Caco-2 (cell line): ENCODE measurements around the gene SRGAP1. TPM values are rescaled to one million over a fixed set of nuclear protein-coding genes. Genes with fewer than 3 reads are reported as not detected.

ENCODE experiments used
- BruUV-seq: library from RNA; stranded (reverse); fragments of 400-500 nt; replicated peaks from 2 replicates; lab custom pipeline; 2021; lab: Mats Ljungman, UMichigan
- CTCF ChIA-PET: fragments of 300-600 bp; sonication (Branson Sonifier 250); formaldehyde crosslinking; loops from one replicate; lab custom pipeline; 2022; ENCODE audit warnings: antibody characterized with exemption; lab: Charles Lee
- POLR2A ChIA-PET: fragments of 300-600 bp; sonication (Branson Sonifier 250); formaldehyde crosslinking; loops from one replicate; lab custom pipeline; 2022; ENCODE audit warnings: antibody characterized with exemption; lab: Charles Lee
- DNase-seq, 2 experiments: peaks; one replicate each; pipeline versions ENCODE4 v3.0.0 to v3.0.0-alpha.2; 2020 to 2022
- H3K27me3 ChIP-seq: replicated peaks from 2 replicates; pipeline ENCODE4 v1.6.0; 2011; ENCODE audit warnings: low read length; ENCODE audit not compliant: control insufficient read depth, insufficient read depth
- H3K36me3 ChIP-seq: 2 replicates; pipeline ENCODE4 v1.5.1; 2011; ENCODE audit warnings: low read length; ENCODE audit not compliant: control insufficient read depth, insufficient read depth
- H3K4me1 ChIP-seq: fragments of 250-450 bp; sonication (Bioruptor Pico); 2 replicates; pipeline ENCODE4 v1.5.1; 2020; ENCODE audit warnings: mild to moderate bottlenecking
- H3K4me3 ChIP-seq: 2 replicates; pipeline ENCODE4 v1.5.1; 2011; ENCODE audit warnings: low read depth, mild to moderate bottlenecking, control low read depth, low read length
- H3K9me3 ChIP-seq: fragments of 250-450 bp; sonication (Bioruptor Pico); 2 replicates; pipeline ENCODE4 v1.5.1; 2020; ENCODE audit warnings: mild to moderate bottlenecking, moderate library complexity
- H3K27ac Mint-ChIP-seq: one replicate; pipeline ENCODE4 v1.8.0; 2022; ENCODE audit warnings: mixed read lengths; ENCODE audit not compliant: unreplicated experiment
- H3K27me3 Mint-ChIP-seq: one replicate; pipeline ENCODE4 v1.8.0; 2022; ENCODE audit warnings: mixed read lengths; ENCODE audit not compliant: insufficient read depth, unreplicated experiment
- H3K36me3 Mint-ChIP-seq: one replicate; pipeline ENCODE4 v1.8.0; 2022; ENCODE audit warnings: mild to moderate bottlenecking, mixed read lengths; ENCODE audit not compliant: insufficient read depth, unreplicated experiment
- H3K4me1 Mint-ChIP-seq: one replicate; pipeline ENCODE4 v1.8.0; 2022; ENCODE audit warnings: low read depth, mixed read lengths; ENCODE audit not compliant: unreplicated experiment
- H3K4me3 Mint-ChIP-seq: one replicate; pipeline ENCODE4 v1.8.0; 2022; ENCODE audit warnings: mild to moderate bottlenecking, moderate library complexity, mixed read lengths; ENCODE audit not compliant: unreplicated experiment
- H3K9me3 Mint-ChIP-seq: one replicate; pipeline ENCODE4 v1.8.0; 2022; ENCODE audit warnings: mixed read lengths; ENCODE audit not compliant: unreplicated experiment
- CTCF ChIP-seq, 2 experiments: fragments of 200-600 bp in 1 of 2; IDR thresholded peaks; 1 replicate in 1 of 2; 2 replicates in 1 of 2; pipeline versions ENCODE4 v1.5.1 to v1.8.0; 2011 to 2022; ENCODE audit warnings: antibody characterized with exemption in 1 of 2, control low read depth in 1 of 2, inconsistent platforms in 1 of 2, low read depth in 1 of 2, low read length in 1 of 2, mild to moderate bottlenecking in 1 of 2, moderate library complexity in 1 of 2; ENCODE audit not compliant: insufficient read depth in 1 of 2, severe bottlenecking in 1 of 2, unreplicated experiment in 1 of 2
- intact Hi-C: fragments of 100-400 bp; cut with micrococcal nuclease; formaldehyde crosslinking; loops from one replicate; pipeline ENCODE4 v1.10.0; 2022; ENCODE audit not compliant: unreplicated experiment
- total RNA-seq: library from RNA; stranded (reverse); gene quantifications from 2 replicates; pipeline ENCODE4 v1.2.3, GENCODE V29; 2022

The SRGAP1 gene
- total RNA-seq, 1 experiment from 2014 or later = 22.1 TPM

GRCh38 chr12:64053117-64053516, 208.6 kb downstream of the SRGAP1 start:
- peaks cover 31% of the 10 kb centered on the region for H3K9me3 Mint-ChIP-seq

GRCh38 chr12:64054079-64054520, 209.6 kb downstream of the SRGAP1 start:
- no peak overlapping the region for H3K27ac Mint-ChIP-seq
- intact Hi-C loops = no loop called here
- ChIA-PET CTCF (no interaction called here), POLR2A (no interaction called here)
- peaks cover 20% of the 10 kb centered on the region for H3K36me3 Mint-ChIP-seq
- Histone ChIP-seq H3K4me1 (no peaks in the 10 kb centered on the region), H3K36me3 (no peaks in the 10 kb centered on the region), H3K4me3 (no peak overlapping the region), H3K9me3 (peaks cover 7% of the 10 kb centered on the region; the same call in 1 of the 2 replicates), H3K27me3 (no peaks in the 10 kb centered on the region)
- no TSS peak for BruUV-seq
- peaks cover 7% of the 10 kb centered on the region for H3K4me1 Mint-ChIP-seq
- no peak for TF ChIP-seq CTCF (IDR thresholded peaks at IDR 0.05; ENCODE audit: insufficient read depth in 1 of 2, low read depth in 1 of 2, low read length in 1 of 2, severe bottlenecking in 1 of 2, unreplicated experiment in 1 of 2)
- peaks cover 23% of the 10 kb centered on the region for H3K9me3 Mint-ChIP-seq
- H3K4me3 Mint-ChIP-seq = no peak overlapping the region
- H3K27me3 Mint-ChIP-seq = no peaks in the 10 kb centered on the region
- DNase-seq = no peak

More at GRCh38 chr12:64053117-64053516, 208.6 kb downstream of the SRGAP1 start:
- Mint-ChIP-seq H3K27me3 (no peaks in the 10 kb centered on the region), H3K27ac (no peak overlapping the region), H3K4me1 (peaks cover 7% of the 10 kb centered on the region), H3K36me3 (peaks cover 27% of the 10 kb centered on the region), H3K4me3 (no peak overlapping the region)
- no TSS peak for BruUV-seq
- POLR2A ChIA-PET = no interaction called here
- no peak for DNase-seq
- CTCF ChIA-PET = no interaction called here
- H3K4me1 ChIP-seq = no peaks in the 10 kb centered on the region
- H3K36me3 ChIP-seq = no peaks in the 10 kb centered on the region
- H3K4me3 ChIP-seq = no peak overlapping the region
- intact Hi-C loops = no loop called here
- H3K9me3 ChIP-seq = peaks cover 7% of the 10 kb centered on the region; the same call in 1 of the 2 replicates
- no peaks in the 10 kb centered on the region for H3K27me3 ChIP-seq
- TF ChIP-seq CTCF (IDR thresholded peaks at IDR 0.05; ENCODE audit: insufficient read depth in 1 of 2, low read depth in 1 of 2, low read length in 1 of 2, severe bottlenecking in 1 of 2, unreplicated experiment in 1 of 2) = no peak

GRCh38 chr12:64056741-64057140, 212.2 kb downstream of the SRGAP1 start:
- no peak for DNase-seq
- BruUV-seq = no TSS peak
- Mint-ChIP-seq H3K9me3 (peaks cover 4% of the 10 kb centered on the region), H3K4me1 (peaks cover 7% of the 10 kb centered on the region), H3K4me3 (no peak overlapping the region), H3K27me3 (no peaks in the 10 kb centered on the region), H3K27ac (no peak overlapping the region), H3K36me3 (peaks cover 13% of the 10 kb centered on the region)
- no peak for TF ChIP-seq CTCF (IDR thresholded peaks at IDR 0.05; ENCODE audit: insufficient read depth in 1 of 2, low read depth in 1 of 2, low read length in 1 of 2, severe bottlenecking in 1 of 2, unreplicated experiment in 1 of 2)
- intact Hi-C loops = no loop called here
- ChIA-PET POLR2A (no interaction called here), CTCF (no interaction called here)
- Histone ChIP-seq H3K27me3 (no peaks in the 10 kb centered on the region), H3K4me3 (no peak overlapping the region), H3K4me1 (no peaks in the 10 kb centered on the region), H3K9me3 (no peaks in the 10 kb centered on the region), H3K36me3 (no peaks in the 10 kb centered on the region)
